AG04450 (cell line): ENCODE measurements around the gene ANKHD1. TPM values are rescaled to one million over a fixed set of nuclear protein-coding genes. Genes with fewer than 3 reads are reported as not detected.

Experiments
- CTCF ChIA-PET: fragments of 300-600, 350-600 bp; formaldehyde crosslinking; extraction: SDS; loops from one replicate; lab custom pipeline; 2022; ENCODE audit warnings: antibody characterized with exemption, inconsistent platforms; lab: Charles Lee
- POLR2A ChIA-PET: fragments of 350-600 bp; formaldehyde crosslinking; extraction: SDS; loops from one replicate; lab custom pipeline; 2021; ENCODE audit warnings: antibody characterized with exemption, inconsistent platforms; lab: Yijun Ruan, JAX
- DNase-seq: peaks from one replicate; pipeline ENCODE4 v3.0.0-alpha.2; 2011; ENCODE audit warnings: low read depth, low spot score
- H3K27ac ChIP-seq: one replicate; pipeline ENCODE4 v1.5.1; 2012; ENCODE audit warnings: low read depth, low read length, control low read depth
- H3K27me3 ChIP-seq: one replicate; pipeline ENCODE4 v1.6.0; 2012; ENCODE audit warnings: low read length; ENCODE audit not compliant: control insufficient read depth, insufficient read depth
- H3K4me3 ChIP-seq: 2 replicates; pipeline ENCODE4 v1.5.1; 2011; ENCODE audit warnings: mild to moderate bottlenecking, low read depth, low read length, control low read depth
- H3K9me3 ChIP-seq: 2 replicates; pipeline ENCODE4 v1.5.1; 2012; ENCODE audit warnings: low read length; ENCODE audit not compliant: control insufficient read depth, insufficient read depth
- polyA plus RNA-seq: library from polyadenylated mRNA; depleted of rRNA; stranded (reverse); fragments of >200 nt; gene quantifications from 2 replicates; pipeline ENCODE4 v1.2.3, GENCODE V29; 2011
- TF ChIP-seq, protein P1 (sequence below): IDR thresholded peaks from 2 replicates; pipeline ENCODE4 v1.5.1; 2011; ENCODE audit warnings: low read depth, low read length, control low read depth, inconsistent platforms

Gene ANKHD1
- polyA plus RNA-seq, 1 experiment: 56.6 TPM

DNA sequence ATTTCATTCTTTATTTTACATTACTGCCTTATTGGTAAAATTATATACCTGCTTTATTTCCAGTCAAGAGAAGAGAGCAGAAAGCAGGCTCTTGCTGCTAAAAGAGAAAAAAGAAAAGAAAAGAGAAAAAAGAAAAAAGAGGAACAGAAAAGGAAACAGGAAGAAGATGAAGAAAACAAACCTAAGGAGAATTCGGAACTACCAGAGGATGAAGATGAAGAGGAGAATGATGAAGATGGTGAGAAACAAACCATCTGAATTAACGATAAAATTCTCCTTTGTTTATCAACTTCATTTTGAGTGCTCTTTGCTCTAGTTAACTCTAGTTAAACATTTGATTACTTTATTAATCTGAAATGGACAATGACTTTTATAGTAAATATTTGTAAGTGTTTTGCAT lies 122.4 kb downstream of the ANKHD1 start:
- POLR2A ChIA-PET: no interaction called here
- no peak overlapping the region for H3K4me3 ChIP-seq
- TF ChIP-seq, protein P1, sequence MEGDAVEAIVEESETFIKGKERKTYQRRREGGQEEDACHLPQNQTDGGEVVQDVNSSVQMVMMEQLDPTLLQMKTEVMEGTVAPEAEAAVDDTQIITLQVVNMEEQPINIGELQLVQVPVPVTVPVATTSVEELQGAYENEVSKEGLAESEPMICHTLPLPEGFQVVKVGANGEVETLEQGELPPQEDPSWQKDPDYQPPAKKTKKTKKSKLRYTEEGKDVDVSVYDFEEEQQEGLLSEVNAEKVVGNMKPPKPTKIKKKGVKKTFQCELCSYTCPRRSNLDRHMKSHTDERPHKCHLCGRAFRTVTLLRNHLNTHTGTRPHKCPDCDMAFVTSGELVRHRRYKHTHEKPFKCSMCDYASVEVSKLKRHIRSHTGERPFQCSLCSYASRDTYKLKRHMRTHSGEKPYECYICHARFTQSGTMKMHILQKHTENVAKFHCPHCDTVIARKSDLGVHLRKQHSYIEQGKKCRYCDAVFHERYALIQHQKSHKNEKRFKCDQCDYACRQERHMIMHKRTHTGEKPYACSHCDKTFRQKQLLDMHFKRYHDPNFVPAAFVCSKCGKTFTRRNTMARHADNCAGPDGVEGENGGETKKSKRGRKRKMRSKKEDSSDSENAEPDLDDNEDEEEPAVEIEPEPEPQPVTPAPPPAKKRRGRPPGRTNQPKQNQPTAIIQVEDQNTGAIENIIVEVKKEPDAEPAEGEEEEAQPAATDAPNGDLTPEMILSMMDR: no peak
- H3K27me3 ChIP-seq: no peaks in the 10 kb centered on the region
- CTCF ChIA-PET: no interaction called here
- H3K27ac ChIP-seq: no peak overlapping the region
- no peaks in the 10 kb centered on the region for H3K9me3 ChIP-seq
- no peak for DNase-seq

DNA sequence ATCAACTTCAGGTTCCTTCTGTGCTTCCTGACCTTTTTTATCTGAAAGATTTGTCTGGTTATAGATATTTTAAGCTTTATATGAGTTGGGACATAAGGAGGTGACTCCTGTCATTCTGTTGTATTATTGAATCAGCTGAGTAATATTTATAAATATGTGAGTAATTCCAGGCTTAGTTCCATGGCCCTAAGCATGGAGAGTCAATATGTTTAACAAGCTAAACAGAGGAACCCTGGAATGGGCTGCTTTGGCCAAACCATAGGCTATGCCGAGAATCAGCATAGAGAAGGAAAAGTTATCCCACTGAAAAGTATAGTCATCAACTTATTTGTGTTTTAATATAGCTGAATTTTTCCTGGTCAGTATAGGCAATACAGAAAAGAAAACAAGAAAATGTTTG lies 138.6 kb downstream of the ANKHD1 start:
- ChIA-PET POLR2A (interaction anchor here (0.6 kb wide), 1 partner anchor 24 kb away, joined by 3 read pairs; no protein-coding TSS in a partner anchor), CTCF (interaction anchor here (0.7 to 1.0 kb wide), 2 partner anchors 59 to 181 kb away, joined by 3 to 4 read pairs; no protein-coding TSS in a partner anchor)
- DNase-seq: no peak
- no peaks in the 10 kb centered on the region for H3K27me3 ChIP-seq
- H3K4me3 ChIP-seq: no peak overlapping the region
- no peaks in the 10 kb centered on the region for H3K9me3 ChIP-seq
- TF ChIP-seq, protein P1: no peak
- no peak overlapping the region for H3K27ac ChIP-seq

DNA sequence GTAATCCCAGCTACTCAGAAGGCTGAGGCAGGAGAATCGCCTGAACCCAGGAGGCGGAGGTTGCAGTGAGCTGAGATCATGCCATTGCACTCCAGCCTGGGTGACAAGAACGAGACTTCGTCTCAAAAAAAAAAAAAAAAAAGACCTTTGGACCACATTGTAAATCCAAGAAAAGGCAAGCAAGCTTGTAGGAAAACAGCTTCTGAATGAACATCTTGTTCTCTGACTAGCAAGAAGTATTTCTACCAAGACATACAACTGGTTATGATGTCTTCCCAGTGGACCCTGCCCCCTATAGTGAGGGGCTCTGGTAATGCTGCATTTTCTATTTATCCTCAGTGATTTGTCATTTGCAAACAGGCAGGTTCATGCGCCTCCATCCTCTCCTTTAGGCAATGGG lies 141.3 kb downstream of the ANKHD1 start:
- H3K27ac ChIP-seq: no peak overlapping the region
- H3K9me3 ChIP-seq: no peaks in the 10 kb centered on the region
- H3K27me3 ChIP-seq: no peaks in the 10 kb centered on the region
- no peak overlapping the region for H3K4me3 ChIP-seq
- ChIA-PET CTCF (interaction anchor here (0.6 to 0.7 kb wide), 2 partner anchors 12 to 170 kb away, joined by 3 read pairs; no protein-coding TSS in a partner anchor), POLR2A (no interaction called here)
- TF ChIP-seq, protein P1: no peak
- no peak for DNase-seq

DNA sequence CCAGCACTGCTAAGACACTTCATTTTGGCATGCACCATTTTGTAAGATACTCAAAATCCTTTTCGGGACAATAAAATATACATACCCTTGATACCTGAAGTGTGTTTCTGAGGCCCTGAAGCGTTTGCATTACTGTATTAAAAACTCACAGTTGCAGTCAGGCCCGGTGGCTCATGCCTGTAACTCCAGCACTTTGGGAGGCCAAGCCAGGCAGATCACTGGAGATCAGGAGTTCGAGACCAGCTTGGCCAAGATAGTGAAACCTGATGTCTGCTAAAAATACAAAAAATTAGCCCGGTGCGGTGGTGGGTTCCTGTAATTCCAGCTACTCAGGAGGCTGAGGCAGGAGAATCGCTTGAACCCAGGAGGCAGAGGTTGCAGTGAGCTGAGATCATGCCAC lies 143.4 kb downstream of the ANKHD1 start:
- ChIA-PET CTCF (no interaction called here), POLR2A (no interaction called here)
- Histone ChIP-seq H3K4me3 (no peak overlapping the region), H3K9me3 (no peaks in the 10 kb centered on the region), H3K27ac (no peak overlapping the region), H3K27me3 (no peaks in the 10 kb centered on the region)
- no peak for DNase-seq
- TF ChIP-seq, protein P1: no peak

DNA sequence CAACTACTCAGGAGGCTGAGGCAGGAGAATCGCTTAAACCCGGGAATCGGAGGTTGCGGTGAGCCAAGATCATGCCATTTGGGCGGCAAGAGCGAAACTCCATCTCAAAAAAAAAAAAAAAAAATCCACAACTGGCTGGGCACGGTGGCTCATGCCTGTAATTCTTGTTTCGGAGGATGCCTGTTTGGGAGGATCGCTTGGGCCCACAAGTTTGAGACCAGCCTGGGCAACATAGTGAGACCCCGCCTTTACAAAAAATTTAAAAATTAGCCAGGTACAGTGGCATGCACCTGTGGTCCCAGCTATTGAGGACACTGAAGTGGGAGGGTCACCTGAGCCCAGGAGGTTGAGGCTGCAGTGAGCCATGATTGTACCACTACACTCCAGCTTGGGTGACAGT lies 144.0 kb downstream of the ANKHD1 start:
- ChIA-PET POLR2A (no interaction called here), CTCF (interaction anchor here (1.7 kb wide), 1 partner anchor 173 kb away, joined by 7 read pairs; no protein-coding TSS in a partner anchor)
- Histone ChIP-seq H3K27me3 (no peaks in the 10 kb centered on the region), H3K9me3 (no peaks in the 10 kb centered on the region), H3K27ac (no peak overlapping the region), H3K4me3 (no peak overlapping the region)
- DNase-seq: no peak
- TF ChIP-seq, protein P1: no peak
